Liver (tissue), 3 donors: ENCODE data around the gene SCGB1C2.

Experiments
- ATF3 ChIP-seq: IDR thresholded peaks from 2 replicates; pipeline ENCODE4 v1.6.1; 2016; ENCODE audit warnings: antibody characterized with exemption
- CTCF ChIP-seq: fragments of 150-350 bp; IDR thresholded peaks from 2 replicates; pipeline ENCODE4 v1.5.1; 2017; ENCODE audit warnings: improper control_type of control experiment, low read depth, low read length; ENCODE audit not compliant: missing input control
- EGR1 ChIP-seq, 2 donors: IDR thresholded peaks; 2 replicates each; pipeline ENCODE4 v1.6.1; 2016 to 2018; ENCODE audit warnings: antibody characterized with exemption in 2 of 2, low read depth in 2 of 2
- GABPA ChIP-seq, 2 donors: IDR thresholded peaks in 1 of 2; conservative IDR thresholded peaks in 1 of 2; 2 replicates each; pipeline ENCODE4 v1.6.1; 2016; ENCODE audit warnings: antibody characterized with exemption in 2 of 2, mild to moderate bottlenecking in 1 of 2, moderate library complexity in 1 of 2
- JUND ChIP-seq, 2 donors: IDR thresholded peaks; 2 replicates each; pipeline ENCODE4 v1.6.1; 2016; ENCODE audit warnings: antibody characterized with exemption in 2 of 2
- REST ChIP-seq: IDR thresholded peaks from 2 replicates; pipeline ENCODE4 v1.6.1; 2016; ENCODE audit warnings: antibody characterized with exemption, mild to moderate bottlenecking
- RXRA ChIP-seq, 2 donors: IDR thresholded peaks; 2 replicates each; pipeline ENCODE4 v1.6.1; 2017 to 2018; ENCODE audit warnings: antibody characterized with exemption in 2 of 2, mild to moderate bottlenecking in 1 of 2
- SP1 ChIP-seq: IDR thresholded peaks from 2 replicates; pipeline ENCODE4 v1.6.1; 2018; ENCODE audit warnings: antibody characterized with exemption, mild to moderate bottlenecking
- TAF1 ChIP-seq: conservative IDR thresholded peaks from 2 replicates; pipeline ENCODE4 v1.6.1; 2016; ENCODE audit warnings: antibody characterized with exemption, mild to moderate bottlenecking
- YY1 ChIP-seq: IDR thresholded peaks from 2 replicates; pipeline ENCODE4 v1.6.1; 2016; ENCODE audit warnings: antibody characterized with exemption, mild to moderate bottlenecking
- TF ChIP-seq, protein P1 (sequence below): IDR thresholded peaks from 2 replicates; pipeline ENCODE4 v1.6.1; 2016; ENCODE audit warnings: antibody characterized with exemption
- TF ChIP-seq, protein P2 (sequence below): IDR thresholded peaks from 2 replicates; pipeline ENCODE4 v1.6.1; 2016; ENCODE audit warnings: antibody characterized with exemption
- donor health status: healthy.
- donor health status: healthy.

GRCh38 chr17:183021-183420, 45.7 kb downstream of the SCGB1C2 start:
- TF ChIP-seq CTCF (no peak), JUND (IDR thresholded peaks at IDR 0.05) (no peak), EGR1 (IDR thresholded peaks at IDR 0.05; ENCODE audit: low read depth in 2 of 2) (no peak), TAF1 (no peak), GABPA (IDR thresholded peaks at IDR 0.05 in 1 of 2, conservative IDR thresholded peaks at IDR 0.05 in 1 of 2) (no peak), RXRA (IDR thresholded peaks at IDR 0.05) (no peak), REST (no peak), ATF3 (no peak), YY1 (no peak), SP1 (no peak)
- TF ChIP-seq, protein P1, sequence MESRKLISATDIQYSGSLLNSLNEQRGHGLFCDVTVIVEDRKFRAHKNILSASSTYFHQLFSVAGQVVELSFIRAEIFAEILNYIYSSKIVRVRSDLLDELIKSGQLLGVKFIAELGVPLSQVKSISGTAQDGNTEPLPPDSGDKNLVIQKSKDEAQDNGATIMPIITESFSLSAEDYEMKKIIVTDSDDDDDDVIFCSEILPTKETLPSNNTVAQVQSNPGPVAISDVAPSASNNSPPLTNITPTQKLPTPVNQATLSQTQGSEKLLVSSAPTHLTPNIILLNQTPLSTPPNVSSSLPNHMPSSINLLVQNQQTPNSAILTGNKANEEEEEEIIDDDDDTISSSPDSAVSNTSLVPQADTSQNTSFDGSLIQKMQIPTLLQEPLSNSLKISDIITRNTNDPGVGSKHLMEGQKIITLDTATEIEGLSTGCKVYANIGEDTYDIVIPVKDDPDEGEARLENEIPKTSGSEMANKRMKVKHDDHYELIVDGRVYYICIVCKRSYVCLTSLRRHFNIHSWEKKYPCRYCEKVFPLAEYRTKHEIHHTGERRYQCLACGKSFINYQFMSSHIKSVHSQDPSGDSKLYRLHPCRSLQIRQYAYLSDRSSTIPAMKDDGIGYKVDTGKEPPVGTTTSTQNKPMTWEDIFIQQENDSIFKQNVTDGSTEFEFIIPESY, result no peak
- TF ChIP-seq, protein P2, sequence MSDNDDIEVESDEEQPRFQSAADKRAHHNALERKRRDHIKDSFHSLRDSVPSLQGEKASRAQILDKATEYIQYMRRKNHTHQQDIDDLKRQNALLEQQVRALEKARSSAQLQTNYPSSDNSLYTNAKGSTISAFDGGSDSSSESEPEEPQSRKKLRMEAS, result no peak
